Gastroesophageal sphincter (tissue), 3 donors: Measurements from ENCODE around the gene PRKCI.

Source experiments
- EP300 ChIP-seq: sonication (generic); formaldehyde crosslinking; IDR thresholded peaks from one replicate; pipeline ENCODE4 v1.6.1; 2017; ENCODE audit warnings: antibody characterized with exemption, mild to moderate bottlenecking
- POLR2A ChIP-seq, 2 donors: fragments of 450-650 bp; IDR thresholded peaks; one replicate each; pipeline ENCODE4 v1.6.1; 2017; ENCODE audit warnings: antibody characterized with exemption in 2 of 2, mild to moderate bottlenecking in 2 of 2, moderate library complexity in 1 of 2
- POLR2AphosphoS5 ChIP-seq: sonication (generic); formaldehyde crosslinking; IDR thresholded peaks from one replicate; pipeline ENCODE4 v1.6.1; 2017; ENCODE audit warnings: antibody characterized with exemption
- TF ChIP-seq, protein P1 (sequence below), 4 experiments: fragments of 200-600 bp in 2 of 4; fragments of 450-650 bp in 2 of 4; sonication (generic) in 1 of 4; IDR thresholded peaks; one replicate each; pipeline ENCODE4 v1.5.1; 2017 to 2019; ENCODE audit warnings: antibody characterized with exemption in 4 of 4, mild to moderate bottlenecking in 2 of 4, moderate library complexity in 2 of 4

DNA sequence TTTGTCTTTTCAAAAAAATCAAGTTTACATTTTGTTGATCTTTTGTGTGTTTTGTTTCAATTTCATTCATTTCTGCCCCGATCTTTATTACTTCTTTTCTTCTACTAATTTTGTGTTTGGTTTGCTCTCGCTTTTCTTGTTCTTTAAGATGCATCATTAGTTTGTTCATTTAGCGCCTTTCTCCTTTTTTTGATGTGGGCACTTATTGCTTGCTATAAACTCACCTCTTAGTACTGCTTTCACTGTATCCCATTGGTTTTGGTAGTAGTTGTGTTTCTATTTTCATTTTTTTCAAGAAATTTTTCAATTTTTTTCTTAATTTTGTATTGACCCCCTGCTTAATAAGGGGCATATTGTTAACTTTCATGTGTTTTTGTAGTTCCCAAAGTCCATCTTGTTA lies 34.4 kb downstream of the PRKCI start:
- TF ChIP-seq EP300 = no peak
- no peak for TF ChIP-seq POLR2A (IDR thresholded peaks at IDR 0.05)
- TF ChIP-seq, protein P1, sequence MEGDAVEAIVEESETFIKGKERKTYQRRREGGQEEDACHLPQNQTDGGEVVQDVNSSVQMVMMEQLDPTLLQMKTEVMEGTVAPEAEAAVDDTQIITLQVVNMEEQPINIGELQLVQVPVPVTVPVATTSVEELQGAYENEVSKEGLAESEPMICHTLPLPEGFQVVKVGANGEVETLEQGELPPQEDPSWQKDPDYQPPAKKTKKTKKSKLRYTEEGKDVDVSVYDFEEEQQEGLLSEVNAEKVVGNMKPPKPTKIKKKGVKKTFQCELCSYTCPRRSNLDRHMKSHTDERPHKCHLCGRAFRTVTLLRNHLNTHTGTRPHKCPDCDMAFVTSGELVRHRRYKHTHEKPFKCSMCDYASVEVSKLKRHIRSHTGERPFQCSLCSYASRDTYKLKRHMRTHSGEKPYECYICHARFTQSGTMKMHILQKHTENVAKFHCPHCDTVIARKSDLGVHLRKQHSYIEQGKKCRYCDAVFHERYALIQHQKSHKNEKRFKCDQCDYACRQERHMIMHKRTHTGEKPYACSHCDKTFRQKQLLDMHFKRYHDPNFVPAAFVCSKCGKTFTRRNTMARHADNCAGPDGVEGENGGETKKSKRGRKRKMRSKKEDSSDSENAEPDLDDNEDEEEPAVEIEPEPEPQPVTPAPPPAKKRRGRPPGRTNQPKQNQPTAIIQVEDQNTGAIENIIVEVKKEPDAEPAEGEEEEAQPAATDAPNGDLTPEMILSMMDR (IDR thresholded peaks at IDR 0.05) = no peak
- no peak for TF ChIP-seq POLR2AphosphoS5
